ENCODE results near the gene CLDN11.
A peak's percentile ranks its signal among the peaks of the same experiment; 100 is the strongest.

CLDN11 gene

DNA sequence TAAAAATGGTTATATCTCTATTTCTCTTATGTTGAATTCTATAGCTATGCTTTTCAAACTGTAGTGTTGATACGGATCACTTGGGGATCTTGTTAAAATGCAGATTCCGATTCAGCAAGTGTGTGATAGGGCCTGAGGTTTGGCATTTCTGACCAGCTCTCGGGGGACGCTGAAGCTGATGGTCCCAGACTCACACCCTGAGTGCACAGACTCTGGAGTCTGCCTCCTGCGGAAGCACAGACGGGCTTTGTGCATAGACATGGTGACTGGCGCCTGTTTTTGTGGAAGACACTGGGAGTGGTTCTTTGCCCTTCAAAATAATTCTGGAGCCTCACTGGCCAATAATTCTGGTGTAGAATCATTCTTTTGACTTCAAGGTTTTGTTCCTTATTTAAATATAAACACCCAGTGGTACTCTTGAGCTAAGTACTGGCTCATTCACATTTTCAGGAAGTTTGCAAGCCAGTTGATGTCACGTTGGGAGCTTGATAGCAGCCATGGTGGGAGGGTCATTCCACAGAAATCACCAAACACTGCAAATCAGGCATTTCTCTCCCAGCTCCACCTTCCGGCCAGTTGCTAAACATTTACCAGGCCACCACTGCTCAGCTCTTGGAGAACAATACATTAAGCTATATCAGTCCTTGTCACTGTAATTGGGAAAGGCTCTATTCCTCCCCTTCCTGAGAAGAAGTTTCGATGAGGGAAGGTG is 19.2 kb downstream of the CLDN11 start:
- H3K9me3 Mint-ChIP-seq: no peaks in the 10 kb centered on the region
- H3K4me3 Mint-ChIP-seq: no peak overlapping the region
- peaks cover 28% of the 10 kb centered on the region for H3K36me3 Mint-ChIP-seq (ENCODE audit: low read depth)
- H3K27me3 Mint-ChIP-seq (ENCODE audit: low read depth): no peaks in the 10 kb centered on the region
- TF ChIP-seq, protein P1, sequence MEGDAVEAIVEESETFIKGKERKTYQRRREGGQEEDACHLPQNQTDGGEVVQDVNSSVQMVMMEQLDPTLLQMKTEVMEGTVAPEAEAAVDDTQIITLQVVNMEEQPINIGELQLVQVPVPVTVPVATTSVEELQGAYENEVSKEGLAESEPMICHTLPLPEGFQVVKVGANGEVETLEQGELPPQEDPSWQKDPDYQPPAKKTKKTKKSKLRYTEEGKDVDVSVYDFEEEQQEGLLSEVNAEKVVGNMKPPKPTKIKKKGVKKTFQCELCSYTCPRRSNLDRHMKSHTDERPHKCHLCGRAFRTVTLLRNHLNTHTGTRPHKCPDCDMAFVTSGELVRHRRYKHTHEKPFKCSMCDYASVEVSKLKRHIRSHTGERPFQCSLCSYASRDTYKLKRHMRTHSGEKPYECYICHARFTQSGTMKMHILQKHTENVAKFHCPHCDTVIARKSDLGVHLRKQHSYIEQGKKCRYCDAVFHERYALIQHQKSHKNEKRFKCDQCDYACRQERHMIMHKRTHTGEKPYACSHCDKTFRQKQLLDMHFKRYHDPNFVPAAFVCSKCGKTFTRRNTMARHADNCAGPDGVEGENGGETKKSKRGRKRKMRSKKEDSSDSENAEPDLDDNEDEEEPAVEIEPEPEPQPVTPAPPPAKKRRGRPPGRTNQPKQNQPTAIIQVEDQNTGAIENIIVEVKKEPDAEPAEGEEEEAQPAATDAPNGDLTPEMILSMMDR (IDR thresholded peaks at IDR 0.05; ENCODE audit: unreplicated experiment in 3 of 3): no peak
- no peaks in the 10 kb centered on the region for H3K4me1 Mint-ChIP-seq
- no peak overlapping the region for H3K27ac Mint-ChIP-seq

DNA sequence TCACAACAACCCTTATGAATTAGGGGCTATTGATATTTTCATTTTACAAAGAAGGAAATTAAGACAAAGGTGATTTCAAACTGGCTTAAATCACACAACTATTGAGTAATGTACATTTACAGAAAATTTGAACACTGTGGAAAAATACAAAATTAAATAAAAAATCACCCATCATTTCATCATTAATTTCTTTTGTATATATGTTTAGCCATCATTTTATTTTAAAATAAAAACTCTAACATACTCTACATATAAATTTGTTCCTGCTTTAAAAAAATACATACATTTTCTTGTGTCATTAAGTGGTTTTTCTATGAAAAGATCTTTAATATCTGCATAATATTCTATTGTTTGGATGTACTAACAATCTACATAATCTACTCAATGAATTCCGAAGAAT is 20.2 kb downstream of the CLDN11 start:
- no peaks in the 10 kb centered on the region for H3K27me3 Mint-ChIP-seq (ENCODE audit: low read depth)
- H3K4me1 Mint-ChIP-seq: no peaks in the 10 kb centered on the region
- TF ChIP-seq, protein P1 (IDR thresholded peaks at IDR 0.05; ENCODE audit: unreplicated experiment in 3 of 3): no peak
- no peak overlapping the region for H3K4me3 Mint-ChIP-seq
- H3K36me3 Mint-ChIP-seq (ENCODE audit: low read depth): peaks cover 20% of the 10 kb centered on the region
- no peaks in the 10 kb centered on the region for H3K9me3 Mint-ChIP-seq
- no peak overlapping the region for H3K27ac Mint-ChIP-seq

DNA sequence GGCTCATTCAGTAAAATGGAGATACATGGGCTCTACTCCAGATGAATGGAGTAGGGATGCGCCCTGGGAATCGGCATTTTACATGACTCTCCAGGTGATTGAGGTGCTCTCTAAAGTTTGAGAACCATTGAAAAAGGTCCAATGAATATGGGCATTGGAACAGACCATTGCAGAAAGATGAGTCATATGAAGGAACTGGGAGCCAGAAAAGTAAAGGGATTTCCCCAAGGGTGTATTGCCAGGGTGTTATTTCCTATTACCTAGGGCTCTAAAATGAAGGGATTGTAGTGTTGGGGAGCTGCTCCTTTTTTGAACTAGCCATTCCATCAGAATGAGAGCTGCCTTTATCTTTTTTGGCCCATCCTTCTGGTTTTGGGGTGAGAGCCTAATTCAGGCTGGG is 21.7 kb downstream of the CLDN11 start:
- peaks cover 10% of the 10 kb centered on the region for H3K36me3 Mint-ChIP-seq (ENCODE audit: low read depth)
- H3K9me3 Mint-ChIP-seq: no peaks in the 10 kb centered on the region
- no peak overlapping the region for H3K4me3 Mint-ChIP-seq
- H3K27ac Mint-ChIP-seq: no peak overlapping the region
- TF ChIP-seq, protein P1 (IDR thresholded peaks at IDR 0.05; ENCODE audit: unreplicated experiment in 3 of 3): no peak
- no peaks in the 10 kb centered on the region for H3K4me1 Mint-ChIP-seq
- H3K27me3 Mint-ChIP-seq (ENCODE audit: low read depth): no peaks in the 10 kb centered on the region

DNA sequence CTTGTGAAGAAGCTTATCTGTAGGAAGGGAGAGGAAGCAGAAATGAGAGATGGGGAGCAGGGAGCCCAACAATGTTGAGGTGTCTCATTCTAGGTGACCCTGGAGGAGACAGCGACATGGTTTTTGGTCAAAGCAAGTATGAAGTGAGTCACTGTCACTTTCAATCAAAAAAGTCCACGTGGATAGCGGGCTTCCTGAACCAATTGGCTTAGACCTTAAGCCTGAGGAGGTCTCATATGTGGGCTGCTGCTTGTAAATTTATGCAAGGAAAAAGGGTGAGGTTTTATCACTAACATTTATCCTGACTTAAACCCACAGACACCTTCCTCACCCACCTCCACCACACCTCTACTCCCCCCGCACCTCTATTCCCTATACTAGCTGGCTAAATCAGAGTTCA is 22.7 kb downstream of the CLDN11 start:
- Mint-ChIP-seq H3K27me3 (ENCODE audit: low read depth) (no peaks in the 10 kb centered on the region), H3K9me3 (no peaks in the 10 kb centered on the region), H3K4me3 (no peak overlapping the region), H3K27ac (peak overlapping the region in 2 of 3 experiments; percentile 35 to 54), H3K4me1 (no peaks in the 10 kb centered on the region), H3K36me3 (ENCODE audit: low read depth) (peaks cover 5% of the 10 kb centered on the region)
- TF ChIP-seq, protein P1 (IDR thresholded peaks at IDR 0.05; ENCODE audit: unreplicated experiment in 3 of 3): no peak

DNA sequence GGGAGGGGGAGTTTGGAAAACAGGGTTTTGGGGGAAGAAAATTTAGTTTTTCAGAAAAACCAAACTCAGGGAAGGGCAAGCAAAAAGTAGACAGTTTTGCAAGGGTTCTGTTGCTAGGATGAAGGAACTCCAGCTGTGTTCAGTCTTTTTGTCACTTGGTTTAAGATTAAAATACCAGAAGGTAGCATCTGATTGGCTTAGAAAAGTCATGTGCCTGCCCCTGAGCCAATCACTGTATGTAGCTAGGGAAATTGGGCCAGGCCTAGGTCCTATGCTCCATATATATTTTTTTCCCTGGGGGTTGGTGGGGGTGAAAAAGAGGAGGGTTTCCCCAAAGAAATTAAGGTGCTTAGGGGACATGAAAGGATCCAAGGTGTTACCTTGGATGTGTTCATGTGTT is 24.3 kb downstream of the CLDN11 start:
- Mint-ChIP-seq H3K36me3 (ENCODE audit: low read depth) (no peaks in the 10 kb centered on the region), H3K4me1 (peaks cover 3% of the 10 kb centered on the region), H3K4me3 (no peak overlapping the region), H3K27me3 (ENCODE audit: low read depth) (no peaks in the 10 kb centered on the region), H3K27ac (peak overlapping the region in 1 of 3 experiments; percentile 52), H3K9me3 (no peaks in the 10 kb centered on the region)
- TF ChIP-seq, protein P1 (IDR thresholded peaks at IDR 0.05; ENCODE audit: unreplicated experiment in 3 of 3): no peak

DNA sequence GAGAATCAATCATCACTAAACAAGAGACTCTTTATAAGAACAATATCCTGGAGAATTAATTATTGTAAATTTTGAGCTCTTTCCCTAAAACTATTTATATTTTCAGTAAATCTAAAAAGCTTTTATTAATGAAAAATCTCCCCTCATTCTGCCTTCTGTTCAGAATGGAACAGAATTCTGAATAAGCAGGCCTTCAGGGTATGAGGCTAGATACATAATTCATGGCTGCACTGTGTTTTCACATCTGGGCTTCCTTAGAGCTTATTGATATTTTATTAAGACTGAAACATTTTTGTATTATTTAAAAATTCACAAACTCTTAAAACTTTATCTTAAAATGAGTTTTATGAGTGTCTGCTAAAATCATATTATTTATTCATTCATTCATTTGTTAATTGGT is 24.8 kb downstream of the CLDN11 start:
- H3K4me3 Mint-ChIP-seq: no peak overlapping the region
- TF ChIP-seq, protein P1 (IDR thresholded peaks at IDR 0.05; ENCODE audit: unreplicated experiment in 3 of 3): no peak
- H3K27ac Mint-ChIP-seq: no peak overlapping the region
- no peaks in the 10 kb centered on the region for H3K9me3 Mint-ChIP-seq
- no peaks in the 10 kb centered on the region for H3K36me3 Mint-ChIP-seq (ENCODE audit: low read depth)
- no peaks in the 10 kb centered on the region for H3K27me3 Mint-ChIP-seq (ENCODE audit: low read depth)
- H3K4me1 Mint-ChIP-seq: peaks cover 8% of the 10 kb centered on the region
